Astrocyte (in vitro differentiated cells and primary cell): ENCODE results near the gene SCGB1A1. TPM values are rescaled to one million over a fixed set of nuclear protein-coding genes. Genes with fewer than 3 reads are reported as not detected.

Experiments
- DNase-seq: peaks from one replicate; pipeline ENCODE4 v3.0.0-alpha.2; 2010; ENCODE audit warnings: low read depth
- FAIRE-seq: peaks from 2 replicates; lab custom pipeline; 2011; peaks lifted over from hg19 to GRCh38; lab: Jason Lieb, UNC
- H2AFZ ChIP-seq: 2 replicates; pipeline ENCODE4 v1.6.0; 2012; ENCODE audit warnings: low read depth, low read length, inconsistent platforms
- H3K27ac ChIP-seq: 2 replicates; pipeline ENCODE4 v1.5.1; 2011; ENCODE audit warnings: low read depth, low read length, inconsistent platforms
- H3K27me3 ChIP-seq: 2 replicates; pipeline ENCODE4 v1.6.0; 2011; ENCODE audit warnings: low read length, inconsistent platforms; ENCODE audit not compliant: insufficient read depth
- H3K36me3 ChIP-seq: 2 replicates; pipeline ENCODE4 v1.5.1; 2011; ENCODE audit warnings: low read length, inconsistent platforms; ENCODE audit not compliant: insufficient read depth
- H3K4me1 ChIP-seq: 2 replicates; pipeline ENCODE4 v1.5.1; 2011; ENCODE audit warnings: low read length, inconsistent platforms; ENCODE audit not compliant: insufficient read depth
- H3K4me2 ChIP-seq: 2 replicates; pipeline ENCODE4 v1.6.0; 2012; ENCODE audit warnings: low read length, inconsistent platforms
- H3K4me3 ChIP-seq: 2 replicates; pipeline ENCODE4 v1.5.1; 2011; ENCODE audit warnings: low read depth, mild to moderate bottlenecking, low read length, inconsistent platforms; ENCODE audit not compliant: insufficient read depth
- H3K79me2 ChIP-seq: 2 replicates; pipeline ENCODE4 v1.6.0; 2012; ENCODE audit warnings: mild to moderate bottlenecking, low read length, inconsistent platforms; ENCODE audit not compliant: insufficient read depth
- H3K9ac ChIP-seq: 2 replicates; pipeline ENCODE4 v1.6.0; 2012; ENCODE audit warnings: mild to moderate bottlenecking, low read length, inconsistent platforms
- H3K9me3 ChIP-seq: 2 replicates; pipeline ENCODE4 v1.5.1; 2012; ENCODE audit warnings: low read depth, mild to moderate bottlenecking, low read length, inconsistent platforms; ENCODE audit not compliant: insufficient read depth
- H4K20me1 ChIP-seq: 2 replicates; pipeline ENCODE4 v1.6.0; 2012; ENCODE audit warnings: low read length, inconsistent platforms; ENCODE audit not compliant: insufficient read depth
- H3K27ac Mint-ChIP-seq: one replicate; pipeline ENCODE4 v1.8.0; 2021; ENCODE audit warnings: mild to moderate bottlenecking, mixed read lengths; ENCODE audit not compliant: unreplicated experiment
- H3K27me3 Mint-ChIP-seq: one replicate; pipeline ENCODE4 v1.8.0; 2021; ENCODE audit warnings: low read depth, mixed read lengths; ENCODE audit not compliant: unreplicated experiment
- H3K36me3 Mint-ChIP-seq: one replicate; pipeline ENCODE4 v1.8.0; 2021; ENCODE audit warnings: low read depth, mixed read lengths; ENCODE audit not compliant: unreplicated experiment
- H3K4me1 Mint-ChIP-seq: one replicate; pipeline ENCODE4 v1.8.0; 2021; ENCODE audit warnings: low read depth, mixed read lengths; ENCODE audit not compliant: unreplicated experiment
- H3K4me3 Mint-ChIP-seq: one replicate; pipeline ENCODE4 v1.8.0; 2021; ENCODE audit warnings: mild to moderate bottlenecking, moderate library complexity, mixed read lengths; ENCODE audit not compliant: unreplicated experiment
- H3K9me3 Mint-ChIP-seq: one replicate; pipeline ENCODE4 v1.8.0; 2021; ENCODE audit warnings: mild to moderate bottlenecking, mixed read lengths; ENCODE audit not compliant: unreplicated experiment
- EZH2 ChIP-seq: IDR thresholded peaks from 2 replicates; pipeline ENCODE4 v1.6.1; 2012; ENCODE audit warnings: mild to moderate bottlenecking, low read length, inconsistent platforms; ENCODE audit not compliant: insufficient read depth
- total RNA-seq: library from RNA; stranded (reverse); gene quantifications from 2 replicates; pipeline ENCODE4 v1.2.1, GENCODE V29; 2021
- TF ChIP-seq, protein P1 (sequence below): IDR thresholded peaks from 2 replicates; pipeline ENCODE4 v1.5.1; 2011; ENCODE audit warnings: low read depth, mild to moderate bottlenecking, inconsistent platforms, low read length, moderate library complexity; ENCODE audit not compliant: insufficient read depth

The SCGB1A1 gene
- total RNA-seq, 1 donor from 2014 or later: not detected

DNA sequence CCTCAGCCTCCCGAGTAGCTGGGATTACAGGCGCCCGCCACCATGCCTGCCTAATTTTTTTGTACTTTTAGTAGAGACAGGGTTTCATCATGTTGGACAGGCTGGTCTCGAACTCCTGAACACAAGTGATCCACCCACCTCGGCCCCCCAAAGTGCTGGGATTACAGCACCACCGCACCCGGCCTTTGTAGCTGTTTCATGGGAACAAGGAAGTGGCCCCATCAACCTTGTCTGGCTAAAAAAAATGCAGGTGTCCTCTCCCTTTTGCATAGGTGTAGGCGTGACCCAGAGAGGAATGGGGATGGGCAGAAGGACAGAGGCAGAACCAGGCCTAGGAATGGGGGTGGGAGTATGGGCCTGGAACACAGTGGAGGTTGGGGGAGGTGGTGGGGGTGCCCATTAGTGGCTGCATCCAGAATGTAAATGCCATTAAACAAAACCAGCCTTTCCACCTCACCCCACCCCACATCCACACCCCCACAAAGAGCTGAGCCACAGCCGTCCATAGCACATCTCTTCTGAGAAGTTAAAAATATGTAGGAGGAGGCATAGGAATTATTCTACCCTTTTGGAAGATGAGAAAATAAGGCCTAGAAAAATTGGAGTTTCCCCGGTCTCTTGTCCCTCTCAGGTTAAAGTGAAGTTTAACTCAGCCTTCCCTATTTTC, 22.8 kb upstream of the SCGB1A1 start:
- peaks cover 2% of the 10 kb centered on the region for H3K36me3 Mint-ChIP-seq
- Histone ChIP-seq H3K79me2 (no peaks in the 10 kb centered on the region), H3K27ac (no peak overlapping the region), H3K27me3 (no peaks in the 10 kb centered on the region), H3K4me1 (peaks cover 19% of the 10 kb centered on the region), H4K20me1 (no peaks in the 10 kb centered on the region), H2AFZ (no peak overlapping the region), H3K9me3 (no peaks in the 10 kb centered on the region), H3K4me2 (no peak overlapping the region), H3K4me3 (no peak overlapping the region), H3K36me3 (no peaks in the 10 kb centered on the region), H3K9ac (no peak overlapping the region)
- peaks cover 13% of the 10 kb centered on the region for H3K4me1 Mint-ChIP-seq
- no peak for TF ChIP-seq EZH2
- TF ChIP-seq, protein P1, sequence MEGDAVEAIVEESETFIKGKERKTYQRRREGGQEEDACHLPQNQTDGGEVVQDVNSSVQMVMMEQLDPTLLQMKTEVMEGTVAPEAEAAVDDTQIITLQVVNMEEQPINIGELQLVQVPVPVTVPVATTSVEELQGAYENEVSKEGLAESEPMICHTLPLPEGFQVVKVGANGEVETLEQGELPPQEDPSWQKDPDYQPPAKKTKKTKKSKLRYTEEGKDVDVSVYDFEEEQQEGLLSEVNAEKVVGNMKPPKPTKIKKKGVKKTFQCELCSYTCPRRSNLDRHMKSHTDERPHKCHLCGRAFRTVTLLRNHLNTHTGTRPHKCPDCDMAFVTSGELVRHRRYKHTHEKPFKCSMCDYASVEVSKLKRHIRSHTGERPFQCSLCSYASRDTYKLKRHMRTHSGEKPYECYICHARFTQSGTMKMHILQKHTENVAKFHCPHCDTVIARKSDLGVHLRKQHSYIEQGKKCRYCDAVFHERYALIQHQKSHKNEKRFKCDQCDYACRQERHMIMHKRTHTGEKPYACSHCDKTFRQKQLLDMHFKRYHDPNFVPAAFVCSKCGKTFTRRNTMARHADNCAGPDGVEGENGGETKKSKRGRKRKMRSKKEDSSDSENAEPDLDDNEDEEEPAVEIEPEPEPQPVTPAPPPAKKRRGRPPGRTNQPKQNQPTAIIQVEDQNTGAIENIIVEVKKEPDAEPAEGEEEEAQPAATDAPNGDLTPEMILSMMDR: no peak
- no peak overlapping the region for H3K4me3 Mint-ChIP-seq
- FAIRE-seq (no peak), DNase-seq (no peak)
- peak overlapping the region; percentile 58 for H3K27ac Mint-ChIP-seq
- H3K9me3 Mint-ChIP-seq: no peaks in the 10 kb centered on the region
- H3K27me3 Mint-ChIP-seq: peaks cover 4% of the 10 kb centered on the region

DNA sequence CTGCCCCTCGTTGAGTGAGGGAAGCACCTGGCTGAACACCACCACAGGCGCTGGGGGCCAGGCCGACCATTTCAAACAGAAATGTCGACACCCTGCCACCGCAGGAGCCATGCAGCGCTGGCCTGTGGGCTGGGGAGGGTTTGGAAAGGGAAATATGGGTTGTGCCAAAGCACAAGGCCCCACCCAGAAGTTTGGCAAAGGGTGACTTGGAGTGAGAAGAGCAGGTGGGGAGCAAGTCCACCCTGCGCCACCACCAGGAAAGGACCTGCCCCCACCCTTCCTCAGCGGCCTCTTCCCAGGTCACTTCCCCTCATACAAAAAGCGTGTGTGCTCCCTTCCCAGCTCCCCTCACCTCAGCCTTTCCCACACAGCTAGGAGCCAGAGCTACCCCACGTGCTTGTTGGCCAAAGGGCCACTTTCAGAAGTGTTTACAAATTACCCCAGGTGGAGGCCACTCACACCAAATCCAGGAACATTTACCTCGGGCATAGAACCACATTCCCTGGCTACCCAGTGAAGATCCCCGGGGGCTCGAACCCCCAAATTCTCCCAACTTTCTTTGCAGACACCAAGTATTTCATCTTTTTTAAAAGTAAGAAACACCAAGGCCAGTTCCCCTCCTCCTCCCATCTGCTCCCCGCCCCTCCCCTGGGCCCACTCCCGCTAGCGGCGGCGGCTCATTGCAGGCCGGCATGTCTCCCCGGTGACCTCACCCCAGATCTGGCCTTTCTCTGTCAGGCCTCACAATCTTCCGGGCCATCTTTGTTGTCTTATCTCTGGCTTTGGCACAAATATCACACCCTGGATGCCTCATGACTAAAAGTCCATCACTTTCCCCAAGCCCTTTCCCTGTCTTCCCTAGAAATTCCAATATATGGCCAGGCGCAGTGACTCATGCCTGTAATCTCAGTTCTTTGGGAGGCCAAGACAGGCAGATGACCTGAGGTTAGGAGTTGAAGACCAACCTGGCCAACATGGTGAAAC, 20.5 kb upstream of the SCGB1A1 start:
- no peak for FAIRE-seq
- Histone ChIP-seq H3K9me3 (no peaks in the 10 kb centered on the region), H3K4me1 (peaks cover 19% of the 10 kb centered on the region), H2AFZ (no peak overlapping the region), H3K36me3 (no peaks in the 10 kb centered on the region), H3K27me3 (no peaks in the 10 kb centered on the region), H3K9ac (no peak overlapping the region), H4K20me1 (no peaks in the 10 kb centered on the region), H3K79me2 (no peaks in the 10 kb centered on the region), H3K4me3 (no peak overlapping the region), H3K4me2 (peak overlapping the region; percentile 20), H3K27ac (no peak overlapping the region)
- H3K27ac Mint-ChIP-seq: peak overlapping the region; percentile 19
- H3K4me3 Mint-ChIP-seq: no peak overlapping the region
- no peak for TF ChIP-seq EZH2
- TF ChIP-seq, protein P1: no peak
- no peaks in the 10 kb centered on the region for H3K36me3 Mint-ChIP-seq
- H3K27me3 Mint-ChIP-seq: peaks cover 12% of the 10 kb centered on the region
- peak; percentile 63 for DNase-seq
- H3K4me1 Mint-ChIP-seq: peaks cover 13% of the 10 kb centered on the region
- no peaks in the 10 kb centered on the region for H3K9me3 Mint-ChIP-seq
